Stimulated activated CD4-positive, alpha-beta T cell treated with anti-CD3 and anti-CD28 coated beads, Interleukin-2, amount 100 ng/mL, for 48 hours (primary cell): Measurements from ENCODE around the gene HIGD1A.

Experiments
- DNase-seq, 2 donors: peaks; one replicate each; pipeline ENCODE4 v3.0.0-alpha.2; 2020

HIGD1A gene

DNA sequence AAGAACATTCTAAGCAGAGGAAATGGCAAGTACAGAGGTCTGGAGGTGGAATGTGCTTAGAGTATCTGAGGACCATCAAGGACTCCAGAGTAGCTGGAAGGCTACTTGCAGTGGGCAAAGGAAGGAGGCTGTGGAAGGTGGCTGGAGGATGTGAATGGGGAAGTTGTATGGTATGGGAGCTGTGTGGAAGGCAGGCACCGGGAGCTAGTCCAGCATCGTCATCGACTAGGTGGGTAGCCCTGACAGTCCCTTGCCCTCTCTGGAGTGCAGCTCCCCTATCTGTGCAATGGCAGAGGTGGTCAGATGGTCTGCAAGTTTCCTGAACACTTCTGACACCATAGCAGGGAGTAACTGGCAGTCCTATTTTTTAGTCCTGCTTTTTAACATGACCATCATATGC lies 50.5 kb downstream of the HIGD1A start:
- DNase-seq: no peak

DNA sequence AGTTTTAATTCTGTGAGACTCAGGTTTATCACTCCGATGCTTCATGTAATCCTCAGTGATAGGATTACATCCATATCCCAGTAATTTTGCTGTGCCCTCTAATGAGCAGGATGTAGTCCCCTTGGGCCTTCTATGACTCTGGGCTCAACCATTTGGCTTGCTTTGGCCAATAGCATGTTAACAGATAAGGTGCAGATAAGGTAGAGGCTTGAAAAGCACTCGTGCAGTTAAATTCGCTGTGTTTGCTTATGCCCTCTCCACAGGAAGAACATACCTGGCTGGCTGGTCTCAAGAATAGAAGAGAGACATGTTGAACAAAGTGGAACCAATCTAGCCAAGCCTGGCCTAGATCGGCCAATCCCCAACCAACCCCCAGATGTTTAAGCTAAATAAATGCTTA lies 51.3 kb downstream of the HIGD1A start:
- no peak for DNase-seq

GRCh38 chr3:42752441-42752840 lies 51.8 kb downstream of the HIGD1A start:
- no peak for DNase-seq

DNA sequence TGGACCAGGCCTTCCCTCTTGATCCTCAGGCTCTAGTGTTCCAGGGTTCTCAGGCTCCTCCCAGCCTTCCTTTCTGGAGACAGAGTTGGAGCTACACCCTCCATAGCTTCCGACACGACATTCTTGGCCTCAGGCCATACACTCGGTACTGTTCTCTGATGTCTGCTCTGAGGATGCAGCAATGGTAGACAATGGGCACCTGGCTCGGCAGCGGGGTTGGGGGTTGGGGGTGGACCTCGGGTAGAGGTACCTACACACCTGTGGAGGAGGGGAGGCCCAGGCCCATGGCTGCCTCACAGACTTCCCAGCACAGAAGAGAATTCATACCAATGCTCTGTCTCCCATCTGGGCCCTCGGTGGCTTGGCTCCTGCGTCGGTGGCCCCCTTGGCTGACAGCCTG lies 52.7 kb downstream of the HIGD1A start:
- DNase-seq: no peak

- no peak for DNase-seq
Observed at GRCh38 chr3:42750834-42751233, 53.5 kb downstream of the HIGD1A start.

DNA sequence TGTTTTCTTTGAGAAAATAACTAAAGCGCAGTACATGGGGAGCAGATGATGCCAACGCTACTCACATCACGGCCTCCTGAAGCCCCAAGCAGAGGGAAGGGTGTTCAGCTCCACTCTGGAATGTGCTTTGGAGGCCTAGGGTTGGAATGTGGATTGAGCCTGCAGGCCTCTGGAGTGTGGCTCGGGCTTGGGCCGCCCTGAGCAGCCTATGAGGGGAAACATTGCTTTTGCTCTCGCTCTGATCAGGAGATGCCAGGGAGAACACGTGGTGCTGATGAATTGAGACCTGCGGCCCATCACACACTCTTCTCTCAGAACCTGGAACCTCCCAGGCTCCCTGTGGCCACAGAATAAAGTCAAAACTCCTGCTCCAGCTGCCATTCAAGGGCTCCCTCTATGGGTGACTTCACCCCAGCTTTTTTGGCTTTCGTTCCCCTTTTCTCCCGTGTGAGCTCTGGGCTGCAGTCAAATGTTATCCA lies 54.5 kb downstream of the HIGD1A start:
- no peak for DNase-seq

DNA sequence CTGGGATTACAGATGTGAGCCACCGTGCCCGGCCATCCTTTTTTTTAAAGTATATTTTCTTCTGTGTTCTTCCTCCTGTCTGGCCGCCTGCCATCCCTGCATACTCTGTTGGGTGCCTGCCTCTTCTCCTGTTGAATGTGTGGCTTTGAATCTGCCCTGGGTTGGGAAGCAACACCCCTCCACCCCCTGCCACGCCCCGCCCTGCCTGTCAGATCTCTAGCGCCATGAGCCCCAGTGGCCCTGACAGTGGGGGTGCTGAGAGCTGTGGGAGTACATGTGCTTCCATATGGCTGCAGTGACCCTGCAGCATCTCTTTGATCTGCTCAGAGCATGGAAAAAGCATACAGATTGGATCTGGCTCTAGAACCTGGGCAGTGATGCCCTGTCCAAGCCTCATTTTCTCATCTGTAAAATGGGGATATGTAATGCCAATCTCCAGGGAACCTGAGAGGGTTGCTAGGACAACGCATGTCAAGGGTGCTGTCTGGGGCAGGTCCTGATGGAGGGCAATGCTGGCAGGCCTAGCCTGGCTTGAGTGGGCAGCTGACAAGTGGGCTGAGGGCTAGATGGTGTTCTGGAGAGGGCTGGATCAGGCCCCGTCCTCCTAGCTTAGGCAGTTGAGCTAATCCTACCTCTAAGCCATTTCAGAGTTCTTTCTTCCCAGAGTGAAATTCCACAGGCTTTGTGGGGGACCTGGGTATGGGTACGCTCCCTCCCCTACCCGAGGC lies 55.1 kb downstream of the HIGD1A start:
- no peak for DNase-seq

GRCh38 chr3:42747581-42747980 lies 56.7 kb downstream of the HIGD1A start:
- no peak for DNase-seq

DNA sequence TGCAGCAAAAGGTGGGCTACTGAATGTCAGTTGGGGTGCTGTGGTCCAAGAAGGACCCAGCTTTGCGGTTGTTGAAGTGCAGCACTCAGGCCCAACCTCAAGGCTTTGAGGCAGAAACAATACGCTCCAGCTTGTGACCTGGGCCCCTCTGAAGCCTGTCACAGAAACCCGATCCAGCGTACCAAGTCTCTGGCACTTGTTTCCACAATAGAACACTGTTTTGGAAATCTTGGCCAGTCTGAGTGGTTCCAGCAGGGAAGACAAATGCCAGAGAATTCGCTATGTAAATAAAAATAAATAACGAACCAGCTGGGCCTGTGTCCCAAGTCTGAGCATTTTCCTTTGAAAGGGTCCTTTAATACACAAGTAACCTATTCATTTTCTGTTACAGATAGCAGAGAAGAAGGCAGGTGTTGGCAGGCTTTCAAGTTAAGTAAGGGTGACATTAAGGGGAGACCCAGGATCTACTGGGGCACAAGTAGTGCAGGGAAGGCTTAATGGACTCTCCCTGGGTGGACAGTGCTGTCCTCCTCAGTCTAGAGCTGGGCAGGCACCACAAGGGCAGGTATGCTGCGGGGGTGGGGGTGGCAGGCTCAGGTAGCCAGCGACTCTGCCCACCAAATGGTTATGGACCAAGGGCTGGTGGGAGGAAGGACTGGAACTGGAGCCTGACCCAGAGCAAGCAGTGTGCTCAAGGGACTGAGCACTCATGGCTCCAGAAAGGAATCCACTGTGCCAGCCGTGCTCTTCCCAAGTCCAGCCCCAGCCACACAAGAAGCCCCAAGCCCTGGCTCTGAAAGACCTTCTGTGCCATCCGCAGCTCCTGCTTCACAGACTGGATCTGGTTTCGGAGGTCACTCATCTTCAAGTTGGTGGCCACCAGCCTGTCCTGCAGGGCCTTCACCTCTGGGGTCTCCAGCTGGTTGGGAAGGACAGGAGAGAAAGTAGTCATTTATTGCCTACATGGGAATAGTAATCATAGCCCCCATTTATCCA lies 57.5 kb downstream of the HIGD1A start:
- DNase-seq: no peak

DNA sequence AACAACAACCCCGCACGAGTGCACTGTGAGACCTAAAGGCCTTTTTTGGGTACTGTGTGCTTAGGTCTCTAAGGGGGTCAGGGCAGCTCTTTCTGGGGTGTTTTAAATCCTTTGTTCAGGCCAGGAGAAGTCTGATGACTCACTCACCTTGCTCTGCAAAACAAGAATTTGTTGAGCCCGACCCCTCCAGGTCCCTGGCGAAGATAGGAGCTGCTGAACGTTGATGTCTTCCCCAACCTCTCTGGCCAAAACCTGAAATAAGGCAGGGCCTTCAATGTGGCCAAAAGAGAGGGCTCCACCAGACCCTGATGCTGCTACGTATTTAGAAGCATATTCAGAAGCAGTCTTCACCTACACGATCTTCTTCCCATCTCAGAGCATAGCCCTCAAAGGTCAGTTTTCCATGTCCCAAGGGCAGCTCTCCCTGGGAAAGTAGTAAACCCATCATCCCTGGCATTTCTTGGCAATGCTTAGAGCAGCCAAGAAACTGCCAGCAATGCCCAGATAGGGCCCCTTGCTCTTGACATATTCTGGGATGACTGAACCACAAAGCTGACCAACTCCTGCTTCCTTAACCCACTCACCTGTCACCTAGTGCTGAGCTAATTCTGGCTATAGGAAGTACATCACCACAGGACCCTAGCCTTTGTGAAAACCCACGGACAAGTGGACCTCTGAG lies 58.4 kb downstream of the HIGD1A start:
- no peak for DNase-seq

DNA sequence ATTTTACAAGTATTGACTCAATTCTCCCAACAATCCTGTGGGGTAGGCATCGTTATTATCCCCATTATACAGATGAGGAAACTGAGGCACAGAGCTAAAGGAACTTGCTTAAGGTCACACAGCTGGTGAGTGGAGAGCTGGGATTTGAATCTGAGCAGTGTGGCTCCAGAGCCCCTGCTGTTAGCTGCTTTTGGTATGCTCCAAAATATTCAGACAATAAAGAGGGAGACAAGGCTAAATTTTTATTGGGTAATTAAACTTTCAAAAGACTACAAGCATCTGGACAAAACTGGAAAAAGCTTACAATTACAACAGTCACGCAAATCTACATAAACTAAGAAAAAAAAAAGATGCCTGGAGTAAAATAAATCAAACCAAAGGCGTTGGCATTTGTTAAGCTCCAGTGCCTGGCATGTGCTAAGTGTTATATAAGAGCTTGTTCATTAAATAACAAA lies 59.0 kb downstream of the HIGD1A start:
- DNase-seq: no peak

GRCh38 chr3:42743204-42743995 lies 60.9 kb downstream of the HIGD1A start:
- DNase-seq: no peak

DNA sequence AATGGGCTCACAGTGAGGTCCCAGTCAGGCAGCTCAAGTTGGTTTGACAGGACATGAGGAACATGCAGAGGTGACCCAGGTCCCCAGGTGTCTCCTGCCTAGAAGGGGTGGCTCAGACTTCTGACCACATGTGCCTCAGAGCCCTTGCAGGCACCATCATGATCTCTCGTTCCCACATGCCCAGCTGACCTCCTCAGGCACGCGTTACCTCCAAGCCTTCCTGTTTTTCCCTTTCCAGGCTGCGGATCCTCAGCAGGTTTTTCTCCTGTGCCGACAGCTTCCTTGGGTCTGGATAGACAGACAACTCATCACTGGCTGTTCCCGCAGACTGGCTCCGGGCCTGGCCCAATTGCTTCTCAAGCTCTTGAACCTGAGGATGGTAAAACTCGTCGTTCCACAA lies 61.6 kb downstream of the HIGD1A start:
- no peak for DNase-seq

DNA sequence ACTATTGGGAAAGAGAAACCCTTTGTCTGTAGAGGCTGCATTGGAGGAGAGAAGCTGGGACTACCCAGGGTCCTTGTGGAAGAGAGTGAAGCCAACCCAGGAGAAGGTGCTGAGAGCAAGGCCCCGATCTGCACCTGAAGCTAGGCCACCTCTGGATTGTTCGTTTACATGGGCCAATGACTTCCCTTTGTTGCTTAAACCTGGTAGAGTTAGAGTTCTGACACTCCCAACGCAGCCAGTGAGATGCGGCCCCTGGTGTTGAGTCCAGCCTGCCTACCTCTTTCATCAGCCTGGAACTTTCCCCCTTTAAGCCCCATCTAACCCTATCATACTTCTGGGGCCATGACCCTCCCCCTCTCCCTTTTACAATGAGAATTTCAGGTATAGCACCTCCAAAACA lies 62.0 kb downstream of the HIGD1A start:
- DNase-seq: no peak

- DNase-seq: no peak
Observed at GRCh38 chr3:42741796-42742195, 62.5 kb downstream of the HIGD1A start.

DNA sequence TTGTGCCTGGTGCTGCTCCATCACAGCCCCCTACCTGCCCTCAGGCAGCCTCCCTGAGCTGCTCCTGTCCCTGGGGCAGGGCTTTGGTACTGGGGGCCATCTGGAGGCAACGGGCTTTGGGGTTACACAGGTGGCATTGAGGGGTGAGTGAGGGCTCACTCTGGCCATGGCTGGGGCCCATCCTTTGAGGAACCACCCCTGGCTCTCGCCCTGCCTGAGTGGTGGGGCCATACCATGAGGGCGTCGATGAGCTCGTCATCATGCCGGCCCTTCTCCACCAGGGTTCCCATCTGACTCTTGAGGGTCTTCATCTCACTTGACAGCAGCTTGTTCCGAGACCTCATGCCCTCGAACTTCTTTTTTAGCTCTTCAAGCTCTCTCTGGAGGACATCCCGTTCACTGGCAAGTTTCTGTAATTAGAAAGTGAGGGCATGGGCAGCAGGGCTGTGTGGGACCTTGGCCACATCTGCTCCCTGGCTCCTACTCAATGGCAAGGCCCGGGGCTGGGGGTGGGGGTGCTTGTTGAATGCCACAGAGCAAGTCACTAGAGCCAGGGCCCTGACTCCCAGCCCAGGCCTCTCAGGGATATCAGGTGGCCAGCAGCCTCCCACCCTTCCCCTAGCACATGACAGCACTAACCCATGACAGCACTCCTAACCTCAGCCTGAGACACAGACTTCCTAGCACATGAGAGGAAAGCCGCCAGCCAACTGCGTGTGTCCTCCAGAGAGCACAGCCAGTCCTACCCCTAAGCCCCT lies 64.7 kb downstream of the HIGD1A start:
- no peak for DNase-seq

DNA sequence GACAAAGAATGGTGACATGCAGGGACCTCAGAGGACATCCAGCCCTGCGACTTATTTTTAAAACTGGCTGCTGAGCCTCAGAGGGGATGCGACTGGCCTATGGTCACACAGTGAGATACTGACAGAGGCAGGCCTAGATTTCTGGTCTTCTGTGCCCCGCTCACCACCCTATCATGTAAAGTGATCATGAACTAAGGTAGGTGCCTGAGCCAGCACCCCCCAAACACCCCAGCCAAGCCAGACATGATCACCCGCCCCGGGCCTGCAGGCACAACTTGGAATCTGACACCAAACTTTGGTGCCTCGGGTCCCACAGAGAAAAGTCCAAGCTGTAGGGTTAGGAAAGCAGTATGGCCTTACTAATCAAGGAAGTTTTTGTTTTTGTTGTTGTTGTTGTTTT lies 67.8 kb downstream of the HIGD1A start:
- DNase-seq: no peak

DNA sequence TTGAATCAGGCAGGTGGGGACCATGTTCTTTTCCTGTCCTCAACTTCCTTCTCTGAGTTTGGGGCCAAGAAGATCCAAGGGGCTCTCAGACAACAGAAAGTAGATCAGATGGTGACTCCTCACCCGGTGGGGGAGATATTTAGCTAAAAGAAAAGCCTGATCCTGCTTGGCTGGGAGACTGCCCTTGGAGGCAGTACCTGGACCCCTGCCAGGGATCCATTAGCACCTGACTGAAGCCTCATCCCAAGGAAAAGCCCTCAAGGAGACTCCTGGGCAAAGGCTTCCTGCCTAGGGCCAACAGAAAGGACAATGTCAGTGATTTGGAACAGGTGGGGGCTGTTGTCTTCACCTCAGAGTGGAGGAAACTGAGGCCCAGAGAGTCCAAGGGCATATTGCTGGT lies 68.2 kb downstream of the HIGD1A start:
- DNase-seq: no peak

DNA sequence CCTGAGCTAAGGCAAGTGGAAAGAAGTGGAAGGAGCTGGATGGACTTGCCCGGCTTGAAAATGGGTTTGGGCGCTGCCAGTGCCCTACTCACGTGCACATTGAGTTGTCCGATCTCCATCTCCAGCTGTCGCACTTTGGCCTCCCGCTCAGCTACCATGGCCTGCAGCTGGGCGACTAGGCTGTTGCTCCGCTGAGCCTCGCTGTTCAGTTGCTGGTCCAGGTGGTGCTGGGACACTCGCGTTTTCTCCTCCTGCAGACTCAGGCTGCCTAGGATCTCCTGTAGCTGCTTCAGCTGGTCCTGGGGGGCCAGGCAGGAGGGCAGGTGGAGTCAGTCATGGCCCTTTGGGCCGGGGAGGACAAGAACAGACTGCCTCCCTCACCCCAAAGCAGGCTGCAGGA lies 68.7 kb downstream of the HIGD1A start:
- DNase-seq: no peak

- DNase-seq: no peak
Observed at GRCh38 chr3:42735019-42735418, 69.3 kb downstream of the HIGD1A start.

GRCh38 chr3:42734263-42734860 lies 69.9 kb downstream of the HIGD1A start:
- DNase-seq: no peak
